HG03039 (cell line): ENCODE measurements around the gene SLC6A6.

Source experiments
- ATAC-seq: cut with Tn5 transposase; IDR thresholded peaks from one replicate; pipeline ENCODE4 v1.9.1; 2021; ENCODE audit warnings: mild to moderate bottlenecking, moderate library complexity; ENCODE audit not compliant: unreplicated experiment

SLC6A6 gene

DNA sequence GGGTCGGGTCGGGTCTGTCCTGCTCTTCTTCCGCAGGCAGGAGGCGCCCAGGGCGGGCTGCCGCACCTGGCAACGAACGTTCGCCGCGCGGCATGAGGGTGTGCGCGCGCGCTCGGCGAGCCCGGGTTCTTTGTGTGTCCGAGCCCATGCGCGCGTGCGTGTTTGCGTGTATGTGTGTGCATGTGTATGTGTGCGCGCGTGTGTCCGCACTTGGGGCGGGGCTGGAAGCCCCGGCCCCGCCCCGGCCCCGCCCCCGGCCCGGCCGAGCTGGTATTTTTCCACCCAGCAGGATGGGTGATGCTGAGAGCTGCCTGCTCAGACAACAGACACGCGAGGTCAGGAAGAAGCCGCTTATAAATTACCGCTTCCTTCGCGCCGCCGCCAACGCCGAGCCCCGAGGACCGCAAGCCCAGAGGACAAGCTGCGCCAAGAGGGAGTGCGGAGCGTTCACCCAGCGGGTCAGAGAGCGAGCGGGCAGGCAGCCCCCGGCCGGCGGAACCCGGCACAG, at the start of gene SLC6A6:
Gene SLC6A6, plus strand, starts transcription at position 303 of the 508 bp plus-strand sequence. CDS start 41,029 bp downstream, outside the sequence.
- peak; percentile 80 for ATAC-seq

DNA sequence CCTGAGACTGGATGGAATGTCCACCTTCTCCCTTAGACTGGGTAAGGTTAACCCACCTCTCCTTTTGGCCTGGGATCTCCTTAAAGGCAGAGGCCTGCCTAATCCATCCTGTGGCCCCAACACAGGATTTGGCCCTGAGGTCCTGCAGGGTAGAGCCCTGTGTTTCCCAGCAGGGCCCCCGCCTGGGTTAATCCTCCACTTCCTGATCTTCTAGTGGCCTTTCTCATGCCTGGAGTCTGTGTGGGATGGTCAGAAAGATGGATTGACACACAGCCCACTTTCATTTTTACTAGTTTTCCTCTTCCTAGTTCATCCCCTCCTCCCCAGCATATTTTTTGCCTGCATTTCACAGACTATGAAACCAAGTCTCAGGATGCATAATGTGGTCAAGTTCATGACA, 48.9 kb upstream of the SLC6A6 start:
- ATAC-seq: no peak

DNA sequence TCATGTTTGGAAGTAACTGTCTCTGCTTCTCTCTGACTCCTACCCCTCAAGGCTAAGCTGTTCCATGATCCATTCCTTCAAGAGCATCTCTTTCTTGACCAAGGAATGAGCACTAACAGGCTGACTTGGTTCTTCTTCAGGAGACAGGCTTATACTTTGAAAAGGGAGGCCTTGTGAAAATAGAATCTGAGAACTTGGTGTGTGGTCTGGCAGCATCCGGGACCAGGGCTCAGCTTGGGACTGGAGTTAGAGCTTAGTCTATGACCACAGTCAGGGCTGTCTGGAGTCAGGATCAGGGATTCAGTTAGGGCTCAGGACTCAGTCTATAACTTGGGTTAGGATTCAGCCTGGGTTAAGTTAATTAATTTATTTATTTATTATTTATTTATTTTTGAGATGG, 44.9 kb upstream of the SLC6A6 start:
- no peak for ATAC-seq

DNA sequence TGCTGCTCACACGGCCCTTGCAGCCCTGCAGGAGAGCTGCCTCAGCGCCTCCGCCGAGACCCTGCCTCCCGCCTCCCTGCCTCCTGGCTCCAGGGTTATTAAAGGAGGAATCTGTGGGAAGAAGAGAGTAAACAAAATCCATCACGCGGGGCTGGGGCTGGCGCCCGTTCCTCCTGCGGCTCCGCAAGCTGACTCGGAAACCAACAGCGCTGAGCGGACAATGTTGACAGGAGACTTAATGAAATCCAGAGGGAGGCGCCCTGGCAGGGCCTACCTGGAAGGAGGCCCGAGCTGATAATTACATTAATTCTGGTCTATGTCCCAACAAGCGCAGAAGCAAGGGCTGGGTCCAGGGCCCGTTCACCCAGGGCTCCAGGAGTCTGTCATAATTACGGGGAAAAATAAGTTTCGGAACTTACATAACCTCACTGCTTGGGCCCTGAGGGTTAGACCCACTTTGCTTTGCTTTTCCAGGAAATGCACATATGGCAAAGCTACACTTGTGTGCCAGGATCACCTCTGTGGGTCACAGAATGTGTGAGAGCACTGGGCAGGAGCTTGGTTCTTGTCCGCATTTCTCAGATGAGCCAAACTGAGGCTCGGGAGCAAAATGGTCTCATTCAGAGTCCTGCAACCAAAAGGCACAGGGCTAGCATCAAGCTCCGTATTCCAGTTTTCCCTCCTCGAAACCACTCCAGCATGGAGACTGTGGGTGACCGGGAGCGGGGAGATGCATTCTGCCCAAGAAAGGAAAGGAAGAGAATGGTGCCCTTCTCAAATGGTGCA, 43.8 kb upstream of the SLC6A6 start:
- no peak for ATAC-seq

DNA sequence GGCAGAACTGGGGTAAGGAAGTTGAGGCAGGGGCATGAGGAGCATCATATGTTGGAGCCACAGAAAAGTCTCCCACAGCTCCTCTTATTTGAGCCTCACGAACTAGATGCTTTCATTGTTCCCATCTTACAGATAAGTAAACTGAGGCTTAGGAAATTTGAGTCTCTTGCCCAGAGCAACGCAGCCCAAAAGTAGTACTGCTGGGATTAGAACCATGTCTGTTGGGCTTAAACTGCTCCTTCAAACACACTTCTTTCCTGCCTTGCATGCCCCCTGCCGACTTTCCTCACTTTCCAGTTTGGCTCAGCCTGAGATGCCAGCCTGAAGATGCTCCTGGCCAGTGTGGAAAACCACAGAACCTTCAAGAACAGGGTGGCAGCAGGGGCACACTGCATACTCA, 43.1 kb upstream of the SLC6A6 start:
- ATAC-seq: no peak

DNA sequence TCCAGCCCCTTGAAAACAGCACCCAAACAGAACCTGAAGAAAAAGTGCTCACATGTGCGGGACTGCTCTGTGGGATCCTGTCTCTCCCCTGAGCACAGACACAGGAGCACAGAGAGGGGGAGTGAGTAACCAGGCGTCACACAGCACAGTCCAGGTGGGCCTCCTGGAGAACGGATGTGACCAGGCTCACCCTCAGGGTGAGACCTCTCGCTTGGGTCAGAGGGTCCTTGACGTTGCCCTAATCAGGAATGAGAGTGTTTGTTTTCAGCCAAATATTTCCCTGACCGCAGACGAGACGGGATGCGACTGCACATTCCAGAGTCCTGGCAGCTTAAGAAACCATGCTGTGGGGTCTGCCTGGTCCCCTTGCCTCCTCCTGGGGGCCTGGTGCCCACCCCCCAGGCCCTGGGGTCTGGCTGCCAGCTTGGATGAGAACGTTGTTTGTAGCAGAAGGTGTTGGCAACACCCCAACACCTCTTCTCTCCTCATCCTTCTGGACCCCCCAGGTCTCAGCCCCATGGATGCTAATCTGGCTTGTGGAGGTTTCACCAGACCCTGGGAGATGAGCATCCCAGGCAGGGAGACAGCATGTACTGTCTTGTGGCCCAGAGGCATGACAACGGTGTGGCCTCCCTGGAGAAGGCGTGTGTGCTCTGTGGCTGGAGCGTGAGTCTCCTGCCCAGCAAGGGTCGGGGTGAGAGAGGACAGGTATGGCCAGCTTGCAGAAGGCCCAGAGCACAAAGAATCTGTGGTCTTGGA, 42.1 kb upstream of the SLC6A6 start:
- no peak for ATAC-seq

DNA sequence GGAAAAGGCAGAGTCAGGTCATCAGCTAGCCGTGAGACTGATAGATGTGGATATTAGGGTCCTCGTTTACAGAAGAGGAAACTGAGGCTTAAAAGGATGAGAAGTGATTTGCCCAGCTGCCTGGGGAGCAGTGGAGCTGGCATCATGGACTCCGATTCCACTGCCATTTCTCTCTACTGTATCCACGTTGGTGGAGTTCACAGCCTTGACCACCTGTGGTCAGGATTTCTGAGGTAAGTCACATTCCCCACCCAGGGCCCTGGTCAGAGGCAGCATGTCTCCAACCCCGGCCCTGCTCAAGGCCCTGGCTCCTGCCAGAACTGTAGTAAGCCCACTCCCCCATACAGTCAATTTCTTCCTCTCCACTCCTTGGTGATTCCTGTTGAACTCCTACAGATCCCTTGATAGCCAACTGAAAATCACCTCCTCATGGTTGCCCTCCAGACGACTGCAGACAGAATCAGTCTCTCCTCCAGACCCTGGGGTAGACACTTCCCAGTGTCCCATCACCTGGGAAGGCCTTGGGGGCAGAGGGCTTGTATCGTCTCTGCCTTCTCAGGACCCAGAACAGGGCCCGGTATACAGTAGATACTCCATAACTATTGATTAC, 41.2 kb upstream of the SLC6A6 start:
- ATAC-seq: no peak

DNA sequence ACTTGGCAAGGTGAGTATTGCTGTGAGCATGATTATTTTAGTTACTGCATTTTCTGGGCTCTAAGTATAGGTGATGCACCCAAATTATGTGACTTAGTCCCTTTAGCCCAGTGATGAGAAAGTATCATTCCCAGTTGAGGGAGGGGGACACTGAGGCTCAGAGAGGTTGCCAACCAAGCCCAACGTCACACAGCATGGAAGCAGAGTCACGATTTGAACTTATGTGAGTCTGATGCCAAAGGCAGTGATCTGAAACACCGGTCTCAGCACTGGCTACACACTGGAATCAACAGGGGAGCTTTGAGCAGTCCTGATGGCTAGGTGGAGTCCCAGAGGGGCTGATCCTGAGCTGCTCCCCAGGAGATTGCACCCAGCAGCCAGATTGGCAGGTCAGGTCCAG, 39.5 kb upstream of the SLC6A6 start:
- no peak for ATAC-seq

DNA sequence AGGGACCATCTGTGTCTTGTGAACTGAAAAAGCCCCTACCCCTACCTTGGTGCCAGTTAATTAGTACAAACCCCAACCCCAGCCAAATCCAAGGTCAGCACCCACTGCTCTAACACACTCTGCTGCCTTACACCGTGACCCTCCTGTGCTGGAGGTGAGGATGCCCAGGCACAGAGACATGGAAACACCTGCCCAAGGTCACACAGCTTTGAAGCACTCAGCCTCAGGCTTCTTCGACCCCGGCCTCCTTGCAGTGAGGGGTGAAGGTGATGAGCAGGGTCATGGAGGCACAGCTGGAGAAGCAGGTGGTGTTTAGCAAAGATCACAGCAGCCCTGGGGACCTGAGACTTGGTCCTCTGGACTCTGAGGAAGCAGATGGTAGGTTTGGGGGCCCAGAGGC, 39.0 kb upstream of the SLC6A6 start:
- no peak for ATAC-seq

DNA sequence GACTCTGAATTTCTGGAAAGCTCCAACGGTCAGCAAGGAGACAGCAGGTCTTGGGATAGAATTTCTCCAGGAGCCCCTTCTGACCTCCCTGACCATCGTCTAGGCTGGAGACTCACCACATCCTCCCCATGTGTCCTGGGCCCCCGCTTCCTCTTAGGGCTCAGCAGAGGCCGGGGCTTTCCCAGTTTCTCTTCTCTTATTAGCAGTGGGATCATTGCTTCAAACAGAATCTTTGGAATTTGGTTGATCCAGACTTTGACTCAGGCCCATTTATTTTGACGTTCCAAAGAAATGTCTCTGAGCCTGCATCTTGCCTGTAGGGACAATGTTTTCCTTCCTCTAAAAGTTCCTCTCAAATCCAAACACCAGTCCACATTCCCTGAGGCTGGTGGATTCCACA, 38.4 kb upstream of the SLC6A6 start:
- no peak for ATAC-seq

DNA sequence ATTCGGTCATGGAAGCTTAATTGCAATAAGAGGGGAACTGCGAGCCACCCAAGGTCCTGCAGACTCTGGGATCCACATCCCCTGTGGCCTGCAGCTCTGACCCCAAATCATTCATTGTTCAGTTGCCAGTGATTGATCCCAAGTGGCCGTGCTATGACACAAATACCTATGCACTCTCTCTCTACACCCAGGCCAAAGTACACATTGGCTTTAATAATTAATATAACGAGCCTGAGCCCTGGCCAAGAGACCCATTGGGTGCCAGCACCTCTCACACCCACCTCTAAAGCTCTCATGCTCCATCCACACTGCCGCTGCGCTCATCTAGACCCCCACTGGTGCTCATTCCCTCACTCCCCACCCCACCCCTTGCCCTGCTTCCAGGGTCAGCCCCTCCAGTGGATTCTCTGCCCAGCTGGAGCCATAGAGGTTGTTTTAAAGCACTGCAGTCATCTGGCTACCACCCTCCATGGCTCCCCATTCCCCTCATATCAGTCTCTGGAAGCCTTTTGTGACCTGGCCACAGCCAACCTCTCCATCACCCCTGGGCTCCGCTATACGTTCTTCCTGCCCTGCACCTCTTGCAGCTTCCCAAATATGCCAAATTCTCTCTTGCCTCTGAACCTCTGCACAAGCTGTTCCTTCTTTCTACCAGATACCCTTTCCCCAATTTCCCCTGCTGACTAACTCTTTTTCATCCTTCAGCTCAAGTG, 37.7 kb upstream of the SLC6A6 start:
- no peak for ATAC-seq

DNA sequence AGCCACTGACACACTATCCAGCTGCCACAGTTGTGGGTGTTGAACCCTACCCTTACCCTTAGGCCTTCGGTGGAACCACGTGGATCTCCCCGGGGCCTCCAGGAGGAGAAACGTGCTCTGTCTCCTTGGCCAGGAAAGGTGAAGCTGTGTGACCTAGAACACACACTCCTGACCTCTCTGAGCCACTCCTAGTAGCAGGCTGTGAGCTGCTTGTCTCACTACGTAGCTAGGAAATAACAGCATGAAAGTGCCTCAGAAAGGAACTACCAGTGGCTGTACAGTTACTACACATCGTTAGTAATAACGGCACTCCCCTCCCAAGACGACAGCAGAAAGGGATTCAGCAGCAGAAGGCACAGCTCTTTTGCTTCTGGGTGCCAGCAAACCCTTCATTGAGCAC, 36.2 kb upstream of the SLC6A6 start:
- ATAC-seq: no peak

DNA sequence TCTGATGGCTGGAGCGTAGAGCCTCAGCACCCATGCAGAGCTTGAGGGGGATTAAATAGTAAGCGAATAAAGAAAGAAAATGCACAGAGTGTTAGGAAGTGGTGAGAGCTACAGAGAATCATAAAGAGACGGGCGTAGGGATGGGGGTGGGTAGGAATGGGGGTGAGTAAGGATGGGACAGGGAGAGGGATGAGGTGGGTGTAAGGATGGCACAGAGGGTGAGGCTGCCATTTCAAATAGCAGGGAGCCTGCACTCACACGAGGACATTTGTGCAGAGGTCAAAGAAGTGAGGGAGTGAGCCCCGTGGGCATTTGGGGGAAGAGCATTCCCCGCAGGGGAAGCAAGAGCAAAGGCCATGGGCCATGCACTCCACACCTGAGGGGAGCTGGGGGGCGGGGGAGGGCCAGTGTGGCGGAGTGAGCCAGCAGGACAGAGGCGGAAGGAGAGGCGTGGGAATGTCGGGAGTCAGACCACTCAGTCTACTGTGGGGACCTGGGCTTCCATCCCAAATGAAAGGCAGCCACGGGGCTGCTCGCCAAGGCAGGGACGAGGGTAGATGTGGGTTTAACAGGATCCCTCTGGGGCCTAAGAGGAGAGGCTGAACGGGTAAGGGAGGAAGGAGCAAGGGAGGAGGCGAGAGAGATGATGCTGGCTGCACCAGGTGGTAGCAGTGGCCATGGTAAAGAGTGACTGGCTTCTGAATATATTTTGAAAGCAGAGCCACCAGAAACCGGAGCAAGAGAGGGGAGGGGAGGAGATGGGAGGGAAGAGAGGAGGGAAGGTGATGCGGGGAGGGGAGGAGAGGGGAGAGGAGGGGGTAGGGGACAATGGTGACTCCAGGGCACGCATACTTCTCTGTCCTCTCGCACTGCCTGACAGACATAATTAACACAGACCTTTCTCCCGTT, 35.2 kb upstream of the SLC6A6 start:
- no peak for ATAC-seq

DNA sequence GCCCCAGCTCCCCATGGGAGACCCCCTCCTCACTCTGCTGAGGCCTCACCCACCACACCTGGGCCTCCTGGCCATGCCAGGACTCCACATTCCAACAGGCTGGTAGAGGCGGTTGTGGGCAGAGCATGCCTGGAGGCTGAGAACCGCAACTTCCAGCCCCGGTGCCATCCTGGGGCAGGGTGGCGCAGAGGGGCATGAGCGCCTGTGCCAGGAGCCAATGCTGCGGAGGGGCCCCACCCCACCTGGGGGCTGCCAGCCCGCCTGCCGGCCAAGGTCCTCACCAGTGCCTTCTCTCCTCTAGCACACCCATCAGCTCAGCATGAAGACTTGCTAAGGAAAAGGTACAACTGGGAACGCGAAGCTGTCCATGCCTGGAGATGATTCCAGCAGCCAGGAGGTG, 34.3 kb upstream of the SLC6A6 start:
- ATAC-seq: no peak

DNA sequence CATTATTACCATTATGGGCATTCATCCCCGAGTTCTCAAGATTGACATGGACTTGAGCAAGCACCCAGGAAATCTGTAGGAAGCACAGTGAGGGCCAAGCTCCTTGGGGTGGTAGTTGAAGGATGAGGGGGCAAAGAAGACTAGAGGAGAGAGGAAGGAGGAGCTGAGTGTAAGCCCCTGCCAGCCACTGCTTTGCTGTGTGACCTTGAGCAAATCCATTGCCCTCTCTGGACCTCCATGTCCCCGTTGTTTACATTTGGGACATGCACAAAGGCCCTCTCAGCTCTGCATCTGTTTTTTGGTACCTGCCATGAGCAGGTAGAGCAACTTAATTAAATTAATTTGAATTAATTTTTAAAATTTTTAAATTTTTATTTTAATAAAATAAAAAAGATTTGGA, 33.5 kb upstream of the SLC6A6 start:
- ATAC-seq: no peak

DNA sequence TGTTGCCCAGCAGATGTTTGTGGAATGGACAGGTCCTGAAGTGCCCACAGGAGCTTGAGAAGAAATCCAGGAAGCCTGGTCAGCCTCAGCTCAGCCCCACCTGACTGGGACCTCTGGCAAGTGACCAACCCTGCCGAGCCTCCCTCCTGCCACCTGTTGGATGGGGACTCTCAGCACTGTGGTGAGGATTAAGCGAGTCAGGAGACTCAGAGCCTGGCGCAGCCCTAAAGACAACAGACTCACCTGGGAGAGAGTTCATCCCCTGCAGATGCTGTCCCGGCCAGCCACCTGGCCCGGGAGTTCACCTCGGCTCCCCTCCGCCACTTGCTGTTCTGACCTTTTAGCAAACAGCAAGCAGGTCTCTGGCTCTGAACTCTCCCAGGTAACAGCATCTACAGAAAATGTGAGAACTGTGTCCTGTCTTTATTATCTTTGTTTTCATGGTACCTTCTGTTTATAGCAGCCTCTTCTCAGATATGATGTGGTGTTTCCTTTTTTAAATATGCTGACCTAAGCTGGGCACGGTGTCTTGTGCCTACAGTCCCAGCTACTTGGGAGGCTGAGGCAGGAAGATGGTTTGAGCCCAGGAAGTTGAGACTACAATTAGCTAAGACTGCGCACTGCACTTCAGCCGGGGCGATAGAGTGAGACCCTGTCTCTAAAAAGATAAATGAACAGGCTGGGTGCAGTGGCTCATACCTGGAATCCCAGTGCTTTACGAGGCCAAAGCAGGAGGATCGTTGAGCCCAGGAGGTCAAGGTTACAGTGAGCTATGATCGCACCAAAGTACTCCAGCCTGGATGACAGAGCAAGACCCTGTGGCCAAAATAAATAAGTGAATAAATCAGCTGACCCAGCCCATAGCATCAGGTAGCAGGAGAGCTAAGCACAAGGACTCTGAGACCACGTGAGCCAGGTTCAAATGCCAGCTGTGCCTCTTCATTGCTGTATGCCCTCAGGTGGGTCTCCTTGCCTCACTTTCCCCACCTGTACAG, 32.4 kb upstream of the SLC6A6 start:
- no peak for ATAC-seq

DNA sequence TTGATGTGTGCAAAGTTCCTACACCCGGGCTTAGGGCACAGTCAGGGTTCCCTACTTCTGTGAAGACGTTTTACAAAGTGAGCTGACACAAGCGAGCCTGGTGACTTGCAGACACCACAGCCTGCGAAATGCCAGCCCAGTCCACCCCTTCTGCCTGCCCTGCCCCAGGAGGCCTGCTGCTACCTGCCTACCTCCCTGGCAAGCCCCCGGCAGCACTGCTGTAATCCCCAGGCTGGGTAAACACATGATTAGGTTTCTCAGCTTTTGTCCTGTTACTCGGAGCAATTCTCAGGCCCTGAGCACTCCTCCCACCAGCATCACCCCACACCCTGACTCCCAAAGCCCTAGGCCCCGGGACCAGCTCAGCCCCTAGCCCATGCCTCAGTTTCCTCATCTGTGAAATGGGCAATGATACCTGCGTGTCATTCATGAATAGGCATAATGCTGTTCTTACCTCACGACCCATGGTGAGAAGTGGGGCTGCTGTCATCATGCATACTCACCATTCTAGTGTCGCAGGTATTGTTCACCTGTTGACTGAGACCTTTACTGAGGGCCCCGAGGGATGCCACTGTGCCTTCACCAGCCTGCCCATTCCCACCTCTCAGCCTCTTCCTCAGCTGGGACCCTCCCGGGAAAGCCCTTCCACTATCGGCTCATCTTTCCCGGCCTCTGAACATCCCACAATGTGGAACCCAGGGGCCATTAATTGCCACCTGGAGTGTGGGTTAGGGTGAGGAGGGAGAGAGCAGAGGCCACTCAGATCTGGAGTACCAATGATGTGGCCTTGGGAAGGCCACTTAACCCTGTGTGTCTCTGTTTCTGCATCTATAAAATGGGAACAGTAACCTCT, 31.5 kb upstream of the SLC6A6 start:
- no peak for ATAC-seq
